SU-DHL-6 (cell line): ENCODE results near the gene SUPT20HL1.

ENCODE experiments used
- H2AFZ ChIP-seq: fragments of 200-600 bp; sonication (generic); 2 replicates; pipeline ENCODE4 v1.6.1; 2014; ENCODE audit warnings: low read depth, mild to moderate bottlenecking, moderate library complexity, mixed read lengths, antibody characterized with exemption, low read length; ENCODE audit not compliant: severe bottlenecking
- H3F3A ChIP-seq: fragments of 200-600 bp; shearing (Covaris generic); 2 replicates; pipeline ENCODE4 v1.6.0; 2016; ENCODE audit warnings: antibody characterized with exemption, mild to moderate bottlenecking; ENCODE audit not compliant: insufficient read depth
- H3K27ac ChIP-seq: fragments of 200-600 bp; sonication (generic); 2 replicates; pipeline ENCODE4 v1.5.1; 2016; ENCODE audit warnings: low read depth, mild to moderate bottlenecking, low read length, moderate library complexity, mixed read lengths
- H3K27me3 ChIP-seq: fragments of 200-600 bp; sonication (generic), shearing (Covaris generic); 2 replicates; pipeline ENCODE4 v1.6.0; 2014; ENCODE audit warnings: mild to moderate bottlenecking, low read length
- H3K36me3 ChIP-seq: fragments of 200-600 bp; sonication (generic); 2 replicates; pipeline ENCODE4 v1.6.1; 2014; ENCODE audit warnings: mild to moderate bottlenecking, low read length, mixed read lengths
- H3K4me2 ChIP-seq: fragments of 300-600, 200-600 bp; shearing (Covaris generic), sonication (generic); 2 replicates; pipeline ENCODE4 v1.6.0; 2014; ENCODE audit warnings: low read length, low read depth, mild to moderate bottlenecking; ENCODE audit not compliant: poor library complexity, severe bottlenecking
- H3K4me3 ChIP-seq: fragments of 200-600 bp; sonication (generic); 2 replicates; pipeline ENCODE4 v1.5.1; 2014; ENCODE audit warnings: antibody characterized with exemption, low read length, mild to moderate bottlenecking, mixed read lengths; ENCODE audit not compliant: insufficient read depth, poor library complexity, severe bottlenecking
- H3K79me2 ChIP-seq: fragments of 200-600 bp; sonication (generic); 2 replicates; pipeline ENCODE4 v1.6.1; 2014; ENCODE audit warnings: mild to moderate bottlenecking, low read length, moderate library complexity; ENCODE audit not compliant: insufficient read depth
- H3K9ac ChIP-seq: fragments of 200-600 bp; sonication (generic); 2 replicates; pipeline ENCODE4 v1.7.0; 2014; ENCODE audit warnings: mild to moderate bottlenecking, low read length
- H3K9me2 ChIP-seq: fragments of 200-600 bp; sonication (generic); replicated peaks from 2 replicates; pipeline ENCODE4 v1.6.1; 2014; ENCODE audit warnings: low read length; ENCODE audit not compliant: insufficient read depth
- H3K9me3 ChIP-seq: fragments of 200-600 bp; sonication (generic); 2 replicates; pipeline ENCODE4 v1.6.1; 2014; ENCODE audit warnings: low read length, mixed read lengths; ENCODE audit not compliant: insufficient read depth
- H4K20me1 ChIP-seq: fragments of 200-600 bp; sonication (generic); 2 replicates; pipeline ENCODE4 v1.6.1; 2014; ENCODE audit warnings: low read depth, mild to moderate bottlenecking, antibody characterized with exemption, low read length, moderate library complexity, mixed read lengths
- EZH2phosphoT487 ChIP-seq: fragments of 200-600 bp; sonication (generic), shearing (Covaris generic); conservative IDR thresholded peaks from 2 replicates; pipeline ENCODE4 v1.6.1; 2018; ENCODE audit warnings: mild to moderate bottlenecking, antibody characterized with exemption, low read length, moderate library complexity, mixed read lengths
- TF ChIP-seq, protein P1 (sequence below): fragments of 200-600 bp; sonication (generic); IDR thresholded peaks from one replicate; pipeline ENCODE4 v1.5.1; 2017; ENCODE audit warnings: antibody characterized with exemption, mild to moderate bottlenecking, low read length, moderate library complexity; ENCODE audit not compliant: insufficient read depth, poor library complexity, severe bottlenecking

The SUPT20HL1 gene

DNA sequence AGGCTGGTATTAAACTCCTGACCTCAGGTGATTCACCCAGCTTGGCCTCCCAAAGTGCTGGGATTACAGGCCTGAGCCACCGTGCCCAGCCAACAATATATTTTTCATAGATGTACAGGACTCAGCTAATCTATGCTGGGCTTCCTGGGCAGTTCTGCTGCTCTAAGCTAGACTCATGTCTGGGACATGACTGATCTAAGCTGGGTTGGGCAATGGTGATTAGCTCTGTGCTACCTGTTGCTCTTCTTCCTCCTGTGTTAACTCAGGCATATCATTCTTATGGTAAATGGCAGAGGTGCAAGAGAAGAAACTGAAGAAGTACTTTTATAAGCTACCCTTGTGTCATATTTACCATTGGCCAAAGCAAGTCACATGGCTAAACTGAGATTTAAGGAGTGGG lies 35.2 kb upstream of the SUPT20HL1 start:
- Histone ChIP-seq H3K9me3 (no peaks in the 10 kb centered on the region), H3K4me2 (no peak overlapping the region), H3K27me3 (no peaks in the 10 kb centered on the region), H3K79me2 (no peaks in the 10 kb centered on the region), H3K27ac (no peak overlapping the region), H3K9me2 (no peaks in the 10 kb centered on the region), H4K20me1 (no peaks in the 10 kb centered on the region), H3K4me3 (no peak overlapping the region), H3K9ac (no peak overlapping the region), H3K36me3 (no peaks in the 10 kb centered on the region), H2AFZ (no peak overlapping the region), H3F3A (no peaks in the 10 kb centered on the region)
- no peak for TF ChIP-seq EZH2phosphoT487
- TF ChIP-seq, protein P1, sequence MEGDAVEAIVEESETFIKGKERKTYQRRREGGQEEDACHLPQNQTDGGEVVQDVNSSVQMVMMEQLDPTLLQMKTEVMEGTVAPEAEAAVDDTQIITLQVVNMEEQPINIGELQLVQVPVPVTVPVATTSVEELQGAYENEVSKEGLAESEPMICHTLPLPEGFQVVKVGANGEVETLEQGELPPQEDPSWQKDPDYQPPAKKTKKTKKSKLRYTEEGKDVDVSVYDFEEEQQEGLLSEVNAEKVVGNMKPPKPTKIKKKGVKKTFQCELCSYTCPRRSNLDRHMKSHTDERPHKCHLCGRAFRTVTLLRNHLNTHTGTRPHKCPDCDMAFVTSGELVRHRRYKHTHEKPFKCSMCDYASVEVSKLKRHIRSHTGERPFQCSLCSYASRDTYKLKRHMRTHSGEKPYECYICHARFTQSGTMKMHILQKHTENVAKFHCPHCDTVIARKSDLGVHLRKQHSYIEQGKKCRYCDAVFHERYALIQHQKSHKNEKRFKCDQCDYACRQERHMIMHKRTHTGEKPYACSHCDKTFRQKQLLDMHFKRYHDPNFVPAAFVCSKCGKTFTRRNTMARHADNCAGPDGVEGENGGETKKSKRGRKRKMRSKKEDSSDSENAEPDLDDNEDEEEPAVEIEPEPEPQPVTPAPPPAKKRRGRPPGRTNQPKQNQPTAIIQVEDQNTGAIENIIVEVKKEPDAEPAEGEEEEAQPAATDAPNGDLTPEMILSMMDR, result no peak

DNA sequence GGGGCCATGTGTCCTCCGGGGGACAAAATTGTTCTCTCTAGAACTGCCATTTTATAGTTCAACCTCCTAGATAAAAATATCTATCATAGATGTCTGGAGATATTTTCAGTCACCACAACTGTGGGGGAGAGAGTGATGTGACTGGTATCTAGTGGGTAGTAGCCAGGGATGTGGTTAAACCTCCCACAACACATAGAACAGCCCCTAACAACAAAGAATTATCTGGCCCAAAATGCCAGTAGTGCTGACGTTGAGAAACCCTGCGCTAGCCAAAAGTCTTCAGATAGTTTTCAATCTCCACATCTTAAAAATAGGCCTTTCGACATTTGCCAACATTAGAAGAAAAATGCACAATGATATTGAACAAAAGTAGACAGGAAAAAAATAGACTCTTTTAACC lies 27.6 kb upstream of the SUPT20HL1 start:
- H3K27me3 ChIP-seq, result no peaks in the 10 kb centered on the region
- TF ChIP-seq EZH2phosphoT487, result no peak
- TF ChIP-seq, protein P1, result no peak
- H2AFZ ChIP-seq, result no peak overlapping the region
- no peak overlapping the region for H3K27ac ChIP-seq
- no peaks in the 10 kb centered on the region for H3F3A ChIP-seq
- no peak overlapping the region for H3K4me2 ChIP-seq
- H3K4me3 ChIP-seq, result no peak overlapping the region
- H3K36me3 ChIP-seq, result no peaks in the 10 kb centered on the region
- no peaks in the 10 kb centered on the region for H3K9me2 ChIP-seq
- H3K9me3 ChIP-seq, result no peaks in the 10 kb centered on the region
- H3K9ac ChIP-seq, result no peak overlapping the region
- H4K20me1 ChIP-seq, result no peaks in the 10 kb centered on the region
- no peaks in the 10 kb centered on the region for H3K79me2 ChIP-seq

DNA sequence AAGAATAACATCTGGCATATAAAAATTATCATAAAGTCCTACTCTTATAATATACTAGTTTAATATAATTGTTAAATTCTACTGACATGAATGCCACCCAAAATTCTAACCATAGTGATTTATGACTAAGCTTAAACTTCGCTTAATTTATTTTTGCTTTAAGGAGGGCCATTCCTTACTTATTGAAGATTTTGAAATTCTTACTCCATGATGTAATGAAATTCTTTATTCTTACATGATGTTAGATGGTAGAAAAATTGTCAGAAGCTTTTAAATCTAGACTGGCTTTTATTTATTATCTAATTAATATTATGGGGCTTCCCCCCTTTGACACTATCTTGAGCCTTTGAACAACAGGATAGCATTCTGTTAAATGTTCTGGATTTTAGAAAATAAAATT lies 27.1 kb upstream of the SUPT20HL1 start:
- H3K4me3 ChIP-seq, result no peak overlapping the region
- TF ChIP-seq, protein P1, result no peak
- TF ChIP-seq EZH2phosphoT487, result no peak
- H3K27me3 ChIP-seq, result no peaks in the 10 kb centered on the region
- no peak overlapping the region for H2AFZ ChIP-seq
- H3K36me3 ChIP-seq, result no peaks in the 10 kb centered on the region
- no peak overlapping the region for H3K9ac ChIP-seq
- no peak overlapping the region for H3K4me2 ChIP-seq
- H3K9me3 ChIP-seq, result no peaks in the 10 kb centered on the region
- no peaks in the 10 kb centered on the region for H3K9me2 ChIP-seq
- no peak overlapping the region for H3K27ac ChIP-seq
- no peaks in the 10 kb centered on the region for H3K79me2 ChIP-seq
- H4K20me1 ChIP-seq, result no peaks in the 10 kb centered on the region
- no peaks in the 10 kb centered on the region for H3F3A ChIP-seq
